NCI-H2196 (cell line): ENCODE results near the gene PLEK.
"Not testable (repeated sequence)": the region's sequence is repeated elsewhere in the genome, so short reads cannot be mapped to it uniquely, and the experiment has no call there.

ENCODE experiments used
- DNase-seq: peaks from one replicate; lab custom pipeline; 2025; ENCODE audit not compliant: unreplicated experiment; lab: John Stamatoyannopoulos, UW

The PLEK gene, protein sequence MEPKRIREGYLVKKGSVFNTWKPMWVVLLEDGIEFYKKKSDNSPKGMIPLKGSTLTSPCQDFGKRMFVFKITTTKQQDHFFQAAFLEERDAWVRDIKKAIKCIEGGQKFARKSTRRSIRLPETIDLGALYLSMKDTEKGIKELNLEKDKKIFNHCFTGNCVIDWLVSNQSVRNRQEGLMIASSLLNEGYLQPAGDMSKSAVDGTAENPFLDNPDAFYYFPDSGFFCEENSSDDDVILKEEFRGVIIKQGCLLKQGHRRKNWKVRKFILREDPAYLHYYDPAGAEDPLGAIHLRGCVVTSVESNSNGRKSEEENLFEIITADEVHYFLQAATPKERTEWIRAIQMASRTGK

DNA sequence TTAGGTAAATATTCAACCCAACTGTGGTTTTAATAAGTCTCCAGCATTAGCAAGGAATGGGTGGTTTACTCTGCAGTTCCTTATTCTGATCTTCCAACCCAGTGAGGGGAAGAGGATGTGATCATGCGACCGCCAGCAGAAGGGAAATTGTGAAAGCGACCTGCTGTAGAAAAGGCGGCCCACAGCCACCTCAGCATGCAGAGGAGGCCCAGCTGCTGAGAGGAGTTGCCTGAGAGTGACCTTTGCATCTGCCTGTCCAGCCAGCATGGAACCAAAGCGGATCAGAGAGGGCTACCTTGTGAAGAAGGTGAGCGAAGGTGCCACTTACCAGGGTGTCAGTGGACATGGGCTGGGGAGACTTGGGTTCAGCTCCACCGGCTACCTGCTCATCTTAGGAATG is at the start of gene PLEK:
PLEK (plus strand) TSS at position 196 of the 400 bp plus-strand sequence; CDS start at position 266, 70 bp downstream.
- DNase-seq = no peak

DNA sequence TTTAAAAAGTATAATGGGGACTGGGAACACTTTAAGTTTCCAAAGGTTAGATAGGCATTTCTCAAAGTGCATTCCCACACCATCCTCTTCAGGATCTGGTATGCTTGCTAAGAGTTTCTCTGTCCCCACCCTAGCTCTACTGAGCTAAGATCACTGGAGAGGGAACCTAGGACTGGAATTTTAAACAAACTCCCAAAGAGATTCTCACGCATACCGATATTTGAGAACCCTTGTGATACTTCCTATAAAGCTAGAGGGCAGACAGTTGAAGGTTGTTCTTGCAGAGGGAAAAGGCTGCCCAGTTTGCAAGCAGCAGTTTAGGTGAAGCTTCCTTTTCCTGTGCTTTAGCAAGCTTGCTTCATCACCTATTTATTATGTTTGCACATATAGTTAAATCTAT is 49.0 kb upstream of the PLEK start:
- DNase-seq = no peak

DNA sequence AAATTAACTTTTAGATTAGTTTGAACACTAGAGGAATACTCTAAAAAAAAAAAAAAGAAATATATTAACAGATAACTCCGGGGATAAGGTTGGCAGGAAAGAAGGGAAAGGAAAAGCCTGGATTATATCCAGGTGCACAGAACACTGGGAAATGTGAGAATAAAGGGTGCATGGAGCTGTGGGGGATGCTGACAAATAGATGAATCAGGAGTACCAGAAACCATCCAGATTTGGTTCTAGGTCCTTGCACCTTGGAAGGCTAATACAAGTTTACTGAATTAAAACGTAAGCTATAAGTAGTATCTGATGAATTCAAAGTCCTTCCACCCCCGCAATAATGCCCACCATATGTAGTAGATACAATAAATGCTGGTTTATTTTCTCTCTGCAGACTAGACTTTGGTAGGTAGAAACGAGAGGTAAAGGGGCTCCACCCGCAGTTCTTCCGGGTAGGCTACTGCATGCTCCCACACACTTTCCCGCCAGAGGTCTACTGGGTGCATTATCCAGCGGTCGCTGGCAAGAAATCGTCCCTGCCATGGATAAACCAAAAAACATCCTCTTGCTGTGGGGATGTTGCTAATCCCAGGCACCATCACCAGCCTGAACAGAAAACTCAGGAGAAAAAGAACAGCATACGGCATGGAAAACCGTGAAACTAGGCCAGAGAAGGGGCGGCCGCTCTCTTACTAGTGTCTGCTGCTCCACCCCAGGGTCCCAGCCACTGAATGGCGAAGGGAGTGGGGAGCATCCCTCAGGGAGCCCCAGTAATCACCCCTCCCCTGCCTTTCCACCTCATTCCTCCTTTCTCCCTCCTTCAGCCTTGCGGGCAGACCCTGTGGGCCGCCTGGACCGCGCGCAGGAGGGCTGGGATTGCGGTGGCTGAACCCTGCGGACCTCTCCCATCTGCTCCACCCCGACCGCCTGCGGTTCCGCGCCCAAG is 46.8 kb upstream of the PLEK start:
- no peak for DNase-seq

- no peak for DNase-seq
These were observed 46.1 kb upstream of the PLEK start for GRCh38 chr2:68318914-68319397.

DNA sequence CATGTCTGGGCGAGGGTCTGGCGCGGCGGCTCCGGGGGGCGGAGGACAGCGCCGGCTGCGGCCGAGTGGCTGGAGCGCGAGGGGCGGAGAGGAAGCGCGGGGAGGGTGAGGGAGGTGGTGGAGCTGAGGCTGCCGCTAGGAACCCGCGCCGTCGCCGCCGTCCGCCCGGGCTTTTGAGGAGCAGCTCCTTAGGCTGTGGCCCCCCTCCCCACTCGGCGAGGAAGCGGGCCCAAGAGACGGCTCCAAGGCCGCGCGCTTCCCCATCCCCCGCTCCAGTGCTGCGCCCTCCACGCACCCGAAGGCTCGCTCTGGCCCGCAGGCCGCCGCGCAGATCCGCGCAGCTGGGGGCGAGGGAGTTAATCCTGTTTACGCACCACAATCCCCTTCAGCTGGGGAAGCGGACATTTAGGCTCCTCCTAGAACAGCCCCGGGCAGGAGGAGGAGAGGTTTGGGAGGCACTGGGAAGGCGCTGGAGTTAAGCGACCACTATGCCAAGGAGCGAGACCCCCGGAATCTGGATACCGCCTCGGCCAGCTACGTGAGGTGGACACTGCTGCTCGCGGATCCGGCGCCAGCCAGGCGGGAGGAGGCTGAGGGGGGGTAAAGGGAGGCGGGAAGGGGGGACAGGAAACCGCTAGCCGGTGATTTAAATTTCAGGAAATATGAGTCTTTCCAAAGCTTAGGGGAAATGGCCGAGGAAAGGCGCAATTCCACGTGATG is 45.5 kb upstream of the PLEK start, which contains the start of gene CNRIP1:
CNRIP1 (minus strand) TSS at position 552 of the 720 bp plus-strand sequence; CDS start at position 3, 549 bp downstream.
- DNase-seq = peak; percentile 35

DNA sequence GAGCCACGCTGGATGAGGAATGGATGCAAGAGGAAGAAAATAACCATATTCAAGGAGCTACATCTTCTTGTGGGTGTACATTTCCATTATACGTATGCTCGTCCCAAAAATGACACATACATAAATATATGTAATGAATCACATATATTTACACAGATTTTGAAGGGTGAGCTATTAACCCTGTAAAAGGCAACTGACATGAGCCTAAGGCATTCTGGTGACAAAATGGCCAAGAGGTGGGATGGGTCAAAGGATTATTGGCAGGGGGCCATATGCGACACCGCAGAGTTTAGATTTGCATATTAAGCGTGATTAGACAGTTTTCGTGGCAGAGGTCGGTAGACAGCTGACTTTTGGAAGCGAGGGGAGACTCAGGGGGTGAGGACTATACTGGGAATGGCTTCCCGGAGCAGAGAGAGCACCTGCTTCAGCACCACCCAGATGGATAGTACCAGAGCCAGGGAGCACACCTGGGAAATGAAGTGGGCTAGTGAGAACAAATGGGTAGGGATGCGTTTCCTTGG is 44.9 kb upstream of the PLEK start:
- DNase-seq = peak; percentile 10

DNA sequence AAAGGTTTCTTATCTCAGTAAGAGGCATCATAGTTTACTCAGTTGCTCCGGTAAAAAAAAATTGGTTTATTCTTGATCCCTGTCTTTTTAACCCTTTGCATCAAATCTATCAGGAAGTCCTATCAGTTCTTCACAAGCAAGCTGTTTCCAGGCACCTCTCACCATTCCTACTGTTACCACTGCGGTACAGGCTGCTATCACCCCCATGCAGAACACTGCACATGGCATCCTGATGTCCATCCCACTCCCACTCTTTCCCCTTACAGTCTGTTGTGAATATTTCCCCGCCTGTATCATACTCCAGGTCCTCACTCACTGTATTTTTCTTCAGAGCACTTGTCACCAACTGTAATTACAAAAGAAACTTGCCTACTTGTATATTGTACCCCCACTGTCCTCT is 40.0 kb upstream of the PLEK start:
- DNase-seq = no peak

- no peak for DNase-seq
These were observed 36.2 kb upstream of the PLEK start for GRCh38 chr2:68328901-68329300.

DNA sequence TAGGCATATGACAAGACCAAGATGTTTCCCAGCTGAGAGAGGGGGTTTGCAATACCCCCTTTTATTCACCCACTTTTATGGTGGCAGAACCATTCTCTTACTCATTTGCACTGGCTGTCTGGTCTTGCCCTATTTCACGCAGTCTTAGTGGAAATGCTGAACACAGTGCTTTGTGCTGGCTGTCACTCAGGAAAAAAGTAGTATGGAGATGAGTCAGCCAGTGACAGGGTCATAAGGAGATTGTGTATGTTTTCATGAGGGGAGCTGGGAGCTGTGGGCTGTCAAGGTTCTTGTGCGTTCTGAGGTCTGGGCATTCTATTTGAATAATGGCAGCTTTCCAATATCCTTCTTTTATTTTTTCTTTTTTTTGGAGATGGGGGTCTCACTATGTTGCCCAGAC is 34.4 kb upstream of the PLEK start:
- DNase-seq = no peak

GRCh38 chr2:68333009-68333408 is 32.1 kb upstream of the PLEK start:
- DNase-seq = no peak

- no peak for DNase-seq
These were observed 31.2 kb upstream of the PLEK start for GRCh38 chr2:68333931-68334330.

DNA sequence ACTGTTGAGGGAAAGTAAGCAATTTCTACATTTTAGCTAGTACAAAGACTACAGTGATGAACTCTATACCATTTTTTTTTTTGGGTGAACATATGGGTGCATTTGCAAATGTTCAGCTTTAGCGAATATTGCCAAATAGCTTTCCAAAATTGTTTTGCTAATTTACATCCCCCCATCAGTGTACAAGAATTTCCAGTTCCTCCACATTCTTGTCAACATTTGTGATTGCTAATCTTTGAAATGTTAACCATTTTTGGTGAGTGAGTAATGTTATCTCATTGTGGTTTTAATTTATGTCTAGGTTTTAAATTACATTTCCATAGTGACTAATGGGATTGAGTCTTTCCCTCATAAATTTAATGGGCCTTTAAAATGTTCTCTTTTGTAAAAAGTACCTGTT is 28.9 kb upstream of the PLEK start:
- no peak for DNase-seq

- DNase-seq = no peak
These were observed 24.6 kb upstream of the PLEK start for GRCh38 chr2:68340226-68341061.

GRCh38 chr2:68341062-68341329 is 24.1 kb upstream of the PLEK start:
- DNase-seq = no peak

DNA sequence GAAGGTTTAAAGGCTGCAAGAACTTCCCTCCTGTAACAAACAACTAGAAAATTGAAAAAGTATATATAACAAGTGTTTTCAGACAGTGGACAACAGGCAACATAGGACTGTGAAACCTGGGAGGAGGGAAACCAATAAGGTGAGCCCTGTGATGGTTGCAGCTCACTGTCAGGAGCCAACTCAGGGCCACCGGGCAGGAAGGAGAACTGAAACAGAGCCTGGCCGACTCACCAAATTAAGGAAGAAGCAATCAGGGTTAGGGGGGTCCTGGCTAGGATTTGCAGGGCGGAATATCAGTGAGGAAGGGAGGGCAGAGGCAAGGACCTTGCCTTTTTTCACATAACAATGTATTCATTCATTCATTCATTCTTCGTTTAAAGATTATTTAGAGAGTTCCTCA is 23.5 kb upstream of the PLEK start:
- DNase-seq = no peak

DNA sequence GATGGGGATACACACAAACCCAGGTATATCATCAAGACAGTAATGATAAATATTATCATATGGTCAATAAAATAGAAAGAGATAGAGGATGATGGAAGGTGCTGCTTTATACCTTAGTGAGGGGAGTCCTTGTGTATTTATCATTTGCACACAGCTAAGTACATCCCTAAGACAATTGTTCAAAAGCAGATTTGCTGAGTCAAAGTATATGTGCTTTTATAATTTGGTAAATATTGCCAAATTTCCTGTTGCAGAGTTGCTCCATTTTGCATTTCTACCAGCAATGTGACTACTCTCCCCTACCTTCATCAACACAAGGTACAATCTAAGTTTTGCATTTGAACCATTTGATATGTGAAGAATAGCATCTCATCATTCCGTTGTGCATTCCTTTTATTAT is 22.6 kb upstream of the PLEK start:
- DNase-seq = no peak

DNA sequence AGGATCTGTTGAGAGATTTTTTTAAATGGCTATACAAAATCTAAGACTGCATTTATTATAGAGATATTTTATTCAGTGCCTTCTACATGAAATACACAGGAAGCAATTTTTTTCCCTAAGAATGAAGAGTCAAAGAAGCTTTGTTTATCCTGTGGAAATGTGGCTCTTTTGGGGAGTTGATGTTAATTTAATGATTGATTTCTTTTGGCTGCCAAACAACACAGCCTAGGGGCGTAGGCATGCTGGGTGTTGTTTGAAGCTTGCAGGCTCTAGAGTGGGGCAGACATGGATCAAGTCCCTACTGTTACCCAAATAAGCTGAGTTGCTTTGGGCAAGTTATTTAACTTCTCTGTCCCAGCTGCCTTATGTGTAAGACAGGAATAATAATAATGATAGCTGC is 21.1 kb upstream of the PLEK start:
- no peak for DNase-seq

DNA sequence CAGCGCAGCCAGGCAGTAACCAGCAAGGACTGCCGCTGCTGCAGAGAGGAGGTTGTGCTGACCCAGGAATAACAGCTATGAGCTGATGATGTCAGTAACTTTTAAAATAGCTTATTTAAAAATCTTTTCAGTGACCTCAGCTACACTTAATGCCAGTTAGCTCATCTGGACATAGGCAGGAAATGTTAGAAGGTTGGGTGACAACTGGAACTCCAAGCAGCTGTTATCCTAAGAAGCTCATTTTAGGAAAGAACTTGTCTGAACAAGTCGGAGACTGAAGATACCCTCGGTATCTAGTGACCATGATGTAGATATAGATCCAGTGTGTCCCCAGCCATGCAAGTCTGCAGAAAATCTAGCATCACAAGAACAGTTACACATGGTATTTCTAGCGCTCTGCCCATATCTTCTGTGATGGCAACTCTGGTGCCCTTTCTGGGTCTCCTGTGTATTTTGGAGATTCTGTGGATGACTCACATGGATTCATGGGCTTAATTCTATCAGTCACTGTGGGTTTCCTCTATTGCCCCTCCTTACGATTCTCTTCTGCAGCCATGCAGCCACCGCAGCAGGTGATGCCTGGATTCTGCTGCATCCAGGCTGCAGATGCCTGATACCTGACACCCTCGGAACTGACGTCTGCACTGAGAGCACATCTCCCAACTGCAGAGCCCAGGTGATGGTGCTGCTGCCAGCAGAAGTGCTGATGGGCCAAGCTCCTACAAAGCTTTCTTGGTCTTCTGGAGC is 19.8 kb upstream of the PLEK start:
- no peak for DNase-seq

- DNase-seq = not testable (repeated sequence)
These were observed 16.0 kb upstream of the PLEK start for GRCh38 chr2:68349091-68349490.

- no peak for DNase-seq
These were observed 13.1 kb upstream of the PLEK start for GRCh38 chr2:68351997-68352396.
